Esophagus squamous epithelium (tissue), 5 donors: ENCODE measurements around the gene ASCL5. TPM values are rescaled to one million over a fixed set of nuclear protein-coding genes. Genes with fewer than 3 reads are reported as not detected.

Source experiments
- DNase-seq: peaks from one replicate; lab custom pipeline; 2025; lab: John Stamatoyannopoulos, UW
- H3K27ac ChIP-seq, 4 donors: fragments of 200-600 bp; sonication (generic); one replicate each; pipeline ENCODE4 v1.5.1; 2016 to 2019; ENCODE audit warnings: mild to moderate bottlenecking in 1 of 4
- H3K27me3 ChIP-seq, 4 donors: fragments of 200-600 bp; sonication (generic); 1 replicate in 3 of 4; 2 replicates in 1 of 4; pipeline versions ENCODE4 v1.5.1 to v1.6.0; 2017 to 2021; ENCODE audit warnings: antibody characterized with exemption in 1 of 4
- H3K36me3 ChIP-seq, 3 donors: fragments of 200-600 bp; sonication (generic); one replicate each; pipeline ENCODE4 v1.5.1; 2016 to 2019
- H3K4me1 ChIP-seq, 3 donors: fragments of 200-600 bp; sonication (generic); one replicate each; pipeline ENCODE4 v1.5.1; 2017 to 2019
- H3K4me3 ChIP-seq, 4 donors: fragments of 200-600 bp; sonication (generic); 1 replicate in 3 of 4; 2 replicates in 1 of 4; pipeline ENCODE4 v1.5.1; 2016 to 2019; ENCODE audit warnings: mild to moderate bottlenecking in 2 of 4, moderate library complexity in 1 of 4
- H3K9me3 ChIP-seq, 3 donors: fragments of 200-600 bp; sonication (generic); one replicate each; pipeline ENCODE4 v1.5.1; 2016 to 2019
- CTCF ChIP-seq, 6 experiments: fragments of 450-650 bp in 4 of 6; fragments of 200-600 bp in 2 of 6; sonication (generic) in 2 of 6; IDR thresholded peaks; one replicate each; pipeline ENCODE4 v1.5.1; 2016 to 2019; ENCODE audit warnings: antibody characterized with exemption in 6 of 6, mild to moderate bottlenecking in 4 of 6, moderate library complexity in 4 of 6
- POLR2A ChIP-seq, 4 donors: fragments of 450-650 bp; IDR thresholded peaks; one replicate each; pipeline ENCODE4 v1.6.1; 2017; ENCODE audit warnings: antibody characterized with exemption in 4 of 4, mild to moderate bottlenecking in 4 of 4, moderate library complexity in 3 of 4
- WGBS, 2 donors: methylation state at CpG; one replicate each; pipeline ENCODE4 v1.1.5; 2018; 5-methylcytosine and 5-hydroxymethylcytosine counted together
- intact Hi-C: fragments of 100-400 bp; cut with DNase I; formaldehyde crosslinking; loops from one replicate; pipeline ENCODE4 v1.15.0; 2022
- total RNA-seq, 4 donors: library from RNA; depleted of rRNA; stranded (reverse); fragments of >200 nt; gene quantifications; one replicate each; pipeline ENCODE4 v1.1.0, GENCODE V29; 2016
- donor health status: DM: yes; HTN: yes; CAD: no.

Gene ASCL5
- total RNA-seq, 4 donors from 2014 or later: not detected

GRCh38 chr1:201114245-201115131 is 12.5 kb downstream of the ASCL5 start:
- WGBS, 2 donors: 2% methylated on average over 21 of the region's 88 CpGs; no CpG with 5 or more reads in 1 of the 2 donors
- intact Hi-C loops: loop anchor here (5.0 kb wide), 1 partner anchor 142 kb away; no protein-coding TSS in a partner anchor
- Histone ChIP-seq H3K9me3 (no peaks in the 10 kb centered on the region), H3K4me1 (peaks cover 6 to 17% (median 10%) of the 10 kb centered on the region in 3 donors), H3K4me3 (peak overlapping the region; percentile 35 to 82 (median 56)), H3K36me3 (no peaks in the 10 kb centered on the region), H3K27me3 (peaks cover 0 to 60% (median 2%) of the 10 kb centered on the region in 4 donors), H3K27ac (peak overlapping the region in 3 of 4 donors; percentile 31 to 79 (median 34))
- TF ChIP-seq POLR2A (IDR thresholded peaks at IDR 0.05) (peak in 1 of 4 donors; percentile 28), CTCF (IDR thresholded peaks at IDR 0.05) (peak; percentile 58 to 85 (median 78))
- DNase-seq: peak; percentile 19

GRCh38 chr1:201113451-201114244 is 13.3 kb downstream of the ASCL5 start:
- Histone ChIP-seq H3K9me3 (no peaks in the 10 kb centered on the region), H3K4me3 (peak overlapping the region; percentile 35 to 82 (median 56)), H3K27me3 (peaks cover 0 to 54% (median 2%) of the 10 kb centered on the region in 4 donors), H3K36me3 (no peaks in the 10 kb centered on the region), H3K4me1 (peaks cover 6 to 17% (median 10%) of the 10 kb centered on the region in 3 donors), H3K27ac (peak overlapping the region in 2 of 4 donors; percentile 34 to 79)
- no peak for DNase-seq
- intact Hi-C loops: loop anchor here (5.0 kb wide), 1 partner anchor 141 kb away; no protein-coding TSS in a partner anchor
- no peak for TF ChIP-seq CTCF (IDR thresholded peaks at IDR 0.05)
- TF ChIP-seq POLR2A (IDR thresholded peaks at IDR 0.05): no peak
- WGBS, 2 donors: 37 to 40% methylated on average over 13 to 17 of the region's 17 CpGs

- Histone ChIP-seq H3K36me3 (no peaks in the 10 kb centered on the region), H3K4me3 (no peak overlapping the region), H3K27me3 (peaks cover 0 to 52% (median 2%) of the 10 kb centered on the region in 4 donors), H3K4me1 (peaks cover 6 to 17% (median 10%) of the 10 kb centered on the region in 3 donors), H3K27ac (no peak overlapping the region), H3K9me3 (no peaks in the 10 kb centered on the region)
- no peak for DNase-seq
- intact Hi-C loops: loop anchor here (5.0 kb wide), 1 partner anchor 141 kb away; no protein-coding TSS in a partner anchor
- 54 to 86% methylated on average over 3 of the region's 3 CpGs for WGBS, 2 donors
- TF ChIP-seq CTCF (IDR thresholded peaks at IDR 0.05) (no peak), POLR2A (IDR thresholded peaks at IDR 0.05) (no peak)
These were observed 14.1 kb downstream of the ASCL5 start for GRCh38 chr1:201112926-201113325.

- 80% methylated on average over 2 of the region's 9 CpGs; no CpG with 5 or more reads in 1 of the 2 donors for WGBS, 2 donors
- Histone ChIP-seq H3K27ac (no peak within 1 kb of the TSS), H3K9me3 (no peaks in the 10 kb centered on the region), H3K4me1 (peaks cover 6 to 17% (median 10%) of the 10 kb centered on the region in 3 donors), H3K27me3 (peaks cover 0 to 48% (median 2%) of the 10 kb centered on the region in 4 donors), H3K4me3 (no peak within 1 kb of the TSS), H3K36me3 (no peaks in the 10 kb centered on the region)
- no peak for DNase-seq
- TF ChIP-seq CTCF (IDR thresholded peaks at IDR 0.05): no peak
- no peak for TF ChIP-seq POLR2A (IDR thresholded peaks at IDR 0.05)
- intact Hi-C loops: loop anchor here (5.0 kb wide), 1 partner anchor 140 kb away; no protein-coding TSS in a partner anchor
These were observed 14.7 kb downstream of the ASCL5 start, which contains the start of gene CACNA1S for GRCh38 chr1:201112173-201112731. Gene CACNA1S, minus strand, starts transcription at chr1:201112426. Its CDS starts 87 bp downstream, at chr1:201112339.
